ENCODE results near the gene TMEM92.

The TMEM92 gene

GRCh38 chr17:50265212-50265611, 9.1 kb upstream of the TMEM92 start:
- no peaks in the 10 kb centered on the region for H4K20me1 ChIP-seq (ENCODE audit: insufficient read depth, low read length)
- no peaks in the 10 kb centered on the region; the same call in 1 of the 2 replicates for H3K27me3 ChIP-seq (ENCODE audit: low read depth, low read length)
- H3K36me3 ChIP-seq (replicated peaks; ENCODE audit: low read depth, low read length), result no peaks in the 10 kb centered on the region
- no peaks in the 10 kb centered on the region for H3K79me2 ChIP-seq (ENCODE audit: low read length)
- no peak overlapping the region for H3K4me3 ChIP-seq (ENCODE audit: low read length)
- H3K4me1 ChIP-seq (ENCODE audit: low read length), result peaks cover 5% of the 10 kb centered on the region; the same call in 1 of the 2 replicates
- no peak overlapping the region for H3K9ac ChIP-seq (ENCODE audit: low read length)
- no peak for TF ChIP-seq EZH2phosphoT487 (IDR thresholded peaks at IDR 0.05; ENCODE audit: low read depth)
- TF ChIP-seq, protein P1, sequence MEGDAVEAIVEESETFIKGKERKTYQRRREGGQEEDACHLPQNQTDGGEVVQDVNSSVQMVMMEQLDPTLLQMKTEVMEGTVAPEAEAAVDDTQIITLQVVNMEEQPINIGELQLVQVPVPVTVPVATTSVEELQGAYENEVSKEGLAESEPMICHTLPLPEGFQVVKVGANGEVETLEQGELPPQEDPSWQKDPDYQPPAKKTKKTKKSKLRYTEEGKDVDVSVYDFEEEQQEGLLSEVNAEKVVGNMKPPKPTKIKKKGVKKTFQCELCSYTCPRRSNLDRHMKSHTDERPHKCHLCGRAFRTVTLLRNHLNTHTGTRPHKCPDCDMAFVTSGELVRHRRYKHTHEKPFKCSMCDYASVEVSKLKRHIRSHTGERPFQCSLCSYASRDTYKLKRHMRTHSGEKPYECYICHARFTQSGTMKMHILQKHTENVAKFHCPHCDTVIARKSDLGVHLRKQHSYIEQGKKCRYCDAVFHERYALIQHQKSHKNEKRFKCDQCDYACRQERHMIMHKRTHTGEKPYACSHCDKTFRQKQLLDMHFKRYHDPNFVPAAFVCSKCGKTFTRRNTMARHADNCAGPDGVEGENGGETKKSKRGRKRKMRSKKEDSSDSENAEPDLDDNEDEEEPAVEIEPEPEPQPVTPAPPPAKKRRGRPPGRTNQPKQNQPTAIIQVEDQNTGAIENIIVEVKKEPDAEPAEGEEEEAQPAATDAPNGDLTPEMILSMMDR (IDR thresholded peaks at IDR 0.05; ENCODE audit: low read depth, low read length), result no peak
- no peaks in the 10 kb centered on the region for H3K9me3 ChIP-seq (ENCODE audit: insufficient read depth, low read length)
- no peak overlapping the region for H3K4me2 ChIP-seq (ENCODE audit: low read length)
- no peak overlapping the region for H3K27ac ChIP-seq (ENCODE audit: low read length)
- no peak overlapping the region for H2AFZ ChIP-seq (ENCODE audit: low read depth, low read length)

GRCh38 chr17:50265690-50266315, 8.5 kb upstream of the TMEM92 start:
- Histone ChIP-seq H4K20me1 (ENCODE audit: insufficient read depth, low read length) (no peaks in the 10 kb centered on the region), H3K9me3 (ENCODE audit: insufficient read depth, low read length) (no peaks in the 10 kb centered on the region), H3K27me3 (ENCODE audit: low read depth, low read length) (no peaks in the 10 kb centered on the region; the same call in 1 of the 2 replicates), H3K79me2 (ENCODE audit: low read length) (no peaks in the 10 kb centered on the region), H2AFZ (ENCODE audit: low read depth, low read length) (no peak overlapping the region), H3K36me3 (replicated peaks; ENCODE audit: low read depth, low read length) (no peaks in the 10 kb centered on the region), H3K4me1 (ENCODE audit: low read length) (peaks cover 5% of the 10 kb centered on the region; the same call in 1 of the 2 replicates), H3K4me3 (ENCODE audit: low read length) (no peak overlapping the region), H3K27ac (ENCODE audit: low read length) (no peak overlapping the region), H3K9ac (ENCODE audit: low read length) (no peak overlapping the region), H3K4me2 (ENCODE audit: low read length) (no peak overlapping the region)
- TF ChIP-seq EZH2phosphoT487 (IDR thresholded peaks at IDR 0.05; ENCODE audit: low read depth), result no peak
- TF ChIP-seq, protein P1 (IDR thresholded peaks at IDR 0.05; ENCODE audit: low read depth, low read length), result no peak

GRCh38 chr17:50266384-50267073, 7.7 kb upstream of the TMEM92 start:
- H3K4me3 ChIP-seq (ENCODE audit: low read length), result no peak overlapping the region
- no peak overlapping the region for H3K9ac ChIP-seq (ENCODE audit: low read length)
- no peaks in the 10 kb centered on the region for H3K9me3 ChIP-seq (ENCODE audit: insufficient read depth, low read length)
- H2AFZ ChIP-seq (ENCODE audit: low read depth, low read length), result no peak overlapping the region
- H3K36me3 ChIP-seq (replicated peaks; ENCODE audit: low read depth, low read length), result no peaks in the 10 kb centered on the region
- TF ChIP-seq EZH2phosphoT487 (IDR thresholded peaks at IDR 0.05; ENCODE audit: low read depth), result no peak
- TF ChIP-seq, protein P1 (IDR thresholded peaks at IDR 0.05; ENCODE audit: low read depth, low read length), result no peak
- no peaks in the 10 kb centered on the region for H4K20me1 ChIP-seq (ENCODE audit: insufficient read depth, low read length)
- H3K4me1 ChIP-seq (ENCODE audit: low read length), result peaks cover 5% of the 10 kb centered on the region; the same call in 1 of the 2 replicates
- H3K79me2 ChIP-seq (ENCODE audit: low read length), result no peaks in the 10 kb centered on the region
- no peaks in the 10 kb centered on the region; the same call in 1 of the 2 replicates for H3K27me3 ChIP-seq (ENCODE audit: low read depth, low read length)
- no peak overlapping the region for H3K4me2 ChIP-seq (ENCODE audit: low read length)
- no peak overlapping the region for H3K27ac ChIP-seq (ENCODE audit: low read length)

DNA sequence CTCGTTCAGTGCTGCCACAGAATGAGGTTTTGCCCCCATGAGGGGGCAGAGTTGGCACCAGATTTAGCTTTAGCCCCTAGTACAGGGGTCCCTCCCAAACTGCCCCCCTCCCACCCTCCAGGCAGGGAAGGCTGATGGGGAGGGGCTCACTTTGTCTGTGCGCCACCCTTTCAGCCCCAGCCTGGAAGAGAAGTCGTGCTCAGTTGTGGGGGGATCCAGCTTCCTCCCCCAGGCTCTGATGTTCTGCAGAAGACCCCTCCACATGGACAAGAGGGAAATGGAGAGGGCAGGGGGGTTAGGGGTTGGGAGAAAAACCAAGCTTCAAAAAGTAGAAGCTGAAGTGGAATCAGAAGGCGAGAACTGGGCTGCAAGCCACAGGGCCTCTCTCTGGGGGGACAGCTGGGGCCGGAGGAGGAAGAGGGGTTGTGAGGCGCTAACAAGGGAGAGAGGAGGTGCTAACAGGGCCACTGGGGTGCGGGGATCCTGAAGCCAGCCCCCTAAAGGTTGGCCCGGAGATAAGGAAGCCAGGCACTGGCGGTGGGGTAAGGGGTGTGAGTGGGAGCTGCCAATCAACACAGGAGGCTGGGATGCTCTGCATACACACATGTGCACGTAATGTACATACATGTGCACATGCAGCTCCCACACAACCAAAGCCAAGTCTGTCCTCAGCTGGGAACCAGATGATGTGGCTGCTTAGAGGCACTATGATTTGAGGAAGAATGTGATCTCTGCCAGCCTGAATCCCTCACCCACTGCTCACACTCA, 7.0 kb upstream of the TMEM92 start:
- Histone ChIP-seq H2AFZ (ENCODE audit: low read depth, low read length) (no peak overlapping the region), H3K36me3 (replicated peaks; ENCODE audit: low read depth, low read length) (no peaks in the 10 kb centered on the region), H3K9ac (ENCODE audit: low read length) (no peak overlapping the region), H4K20me1 (ENCODE audit: insufficient read depth, low read length) (no peaks in the 10 kb centered on the region), H3K4me1 (ENCODE audit: low read length) (peaks cover 5% of the 10 kb centered on the region; the same call in 1 of the 2 replicates), H3K4me2 (ENCODE audit: low read length) (no peak overlapping the region), H3K27me3 (ENCODE audit: low read depth, low read length) (no peaks in the 10 kb centered on the region; the same call in 1 of the 2 replicates), H3K79me2 (ENCODE audit: low read length) (no peaks in the 10 kb centered on the region), H3K4me3 (ENCODE audit: low read length) (no peak overlapping the region), H3K27ac (ENCODE audit: low read length) (no peak overlapping the region), H3K9me3 (ENCODE audit: insufficient read depth, low read length) (no peaks in the 10 kb centered on the region)
- TF ChIP-seq, protein P1 (IDR thresholded peaks at IDR 0.05; ENCODE audit: low read depth, low read length), result no peak
- no peak for TF ChIP-seq EZH2phosphoT487 (IDR thresholded peaks at IDR 0.05; ENCODE audit: low read depth)

Measured in OCI-LY3 (cell line).